ENCODE measurements around the gene SYT9. TPM values are rescaled to one million over a fixed set of nuclear protein-coding genes. Genes with fewer than 3 reads are reported as not detected.

SYT9 gene
- total and polyA plus RNA-seq, 10 of the 15 experiments (the other 5 are each of a cell fraction or from before 2014, with no cell fraction given) = 0.03 TPM; not detected in 9

- Histone ChIP-seq H3K4me2 (ENCODE audit: control insufficient read depth, insufficient read depth) (no peak overlapping the region), H3K4me1 (ENCODE audit: control insufficient read depth, insufficient read depth, low read length) (no peaks in the 10 kb centered on the region), H3K4me3 (no peak overlapping the region), H3K27me3 (replicated peaks in 1 of 2; ENCODE audit: control insufficient read depth in 2 of 2, insufficient read depth in 2 of 2, low read length in 1 of 2) (no peaks in the 10 kb centered on the region), H4K20me1 (ENCODE audit: control insufficient read depth, insufficient read depth) (no peaks in the 10 kb centered on the region), H3K79me2 (ENCODE audit: control insufficient read depth, insufficient read depth, low read length) (no peaks in the 10 kb centered on the region), H3K36me3 (ENCODE audit: control insufficient read depth in 2 of 2, insufficient read depth in 2 of 2, low read length in 1 of 2) (no peaks in the 10 kb centered on the region), H3K9ac (ENCODE audit: control insufficient read depth, insufficient read depth, low read length) (no peak overlapping the region), H3K9me3 (replicated peaks; ENCODE audit: control insufficient read depth, insufficient read depth, low read length) (no peaks in the 10 kb centered on the region), H2AFZ (ENCODE audit: control insufficient read depth, low read depth, low read length) (no peak overlapping the region), H3K27ac (ENCODE audit: control insufficient read depth, insufficient read depth) (no peak overlapping the region)
- TF ChIP-seq REST (IDR thresholded peaks at IDR 0.05; ENCODE audit: low read depth, low read length) (peak; percentile 59; the same call in 1 of the 2 replicates), FOXK2 (IDR thresholded peaks at IDR 0.05) (no peak)
- ChIA-PET SMC1A (ENCODE audit: uncharacterized antibody, unreplicated experiment) (no interaction called here), RAD21 (ENCODE audit: unreplicated experiment) (no interaction called here), CTCF (no interaction called here), POLR2A (no interaction called here)
- ATAC-seq (no peak), FAIRE-seq (no peak), DNase-seq (ENCODE audit: low read depth, low spot score) (no peak)
- intact Hi-C loops (cut with micrococcal nuclease; ENCODE audit: unreplicated experiment) (no loop called here), in situ Hi-C loops (cut with MboI) (no loop called here)
- no TSS peak for BruUV-seq (replicated peaks)
- WGBS (ENCODE audit: insufficient coverage, insufficient replicate concordance, low lambda C conversion rate, missing lambda C conversion rate) = 3% methylated on average over 2 of the region's 2 CpGs
Observed at GRCh38 chr11:7272373-7272772, 20.7 kb downstream of the SYT9 start.

DNA sequence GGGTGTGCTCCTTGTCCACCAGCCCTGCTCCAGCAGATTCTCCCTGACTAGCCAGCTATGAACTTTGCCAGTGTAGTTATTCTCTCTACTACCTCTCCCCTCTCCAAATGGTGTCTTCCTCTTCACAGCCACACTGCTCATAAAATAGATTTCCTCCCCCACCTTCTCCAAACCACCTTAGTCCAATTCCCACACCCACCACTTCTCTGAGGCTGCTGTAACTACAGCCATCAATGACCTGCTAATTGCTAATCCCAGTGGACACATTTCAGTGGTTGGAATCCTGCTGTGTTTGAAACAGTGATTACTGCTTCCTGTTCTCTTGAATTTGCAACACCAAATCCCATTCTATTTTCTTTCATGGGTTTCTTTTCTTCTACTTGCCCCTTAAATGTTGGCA is 23.4 kb downstream of the SYT9 start:
- no peaks in the 10 kb centered on the region for H3K36me3 ChIP-seq (ENCODE audit: control insufficient read depth in 2 of 2, insufficient read depth in 2 of 2, low read length in 1 of 2)
- no peak overlapping the region for H2AFZ ChIP-seq (ENCODE audit: control insufficient read depth, low read depth, low read length)
- no TSS peak for BruUV-seq (replicated peaks)
- H4K20me1 ChIP-seq (ENCODE audit: control insufficient read depth, insufficient read depth) = no peaks in the 10 kb centered on the region
- no peak overlapping the region for H3K4me3 ChIP-seq
- no peaks in the 10 kb centered on the region for H3K79me2 ChIP-seq (ENCODE audit: control insufficient read depth, insufficient read depth, low read length)
- H3K9me3 ChIP-seq (replicated peaks; ENCODE audit: control insufficient read depth, insufficient read depth, low read length) = no peaks in the 10 kb centered on the region
- ChIA-PET SMC1A (ENCODE audit: uncharacterized antibody, unreplicated experiment) (no interaction called here), POLR2A (no interaction called here), CTCF (no interaction called here), RAD21 (ENCODE audit: unreplicated experiment) (no interaction called here)
- no peak overlapping the region for H3K27ac ChIP-seq (ENCODE audit: control insufficient read depth, insufficient read depth)
- H3K4me1 ChIP-seq (ENCODE audit: control insufficient read depth, insufficient read depth, low read length) = no peaks in the 10 kb centered on the region
- FAIRE-seq (no peak), ATAC-seq (no peak), DNase-seq (ENCODE audit: low read depth, low spot score) (no peak)
- no peaks in the 10 kb centered on the region for H3K27me3 ChIP-seq (replicated peaks in 1 of 2; ENCODE audit: control insufficient read depth in 2 of 2, insufficient read depth in 2 of 2, low read length in 1 of 2)
- H3K4me2 ChIP-seq (ENCODE audit: control insufficient read depth, insufficient read depth) = no peak overlapping the region
- H3K9ac ChIP-seq (ENCODE audit: control insufficient read depth, insufficient read depth, low read length) = no peak overlapping the region
- in situ Hi-C loops (cut with MboI) = no loop called here
- intact Hi-C loops (cut with micrococcal nuclease; ENCODE audit: unreplicated experiment) = loop anchor here (5.0 kb wide), 1 partner anchor 178 kb away; no protein-coding TSS in a partner anchor
- TF ChIP-seq, protein P1, sequence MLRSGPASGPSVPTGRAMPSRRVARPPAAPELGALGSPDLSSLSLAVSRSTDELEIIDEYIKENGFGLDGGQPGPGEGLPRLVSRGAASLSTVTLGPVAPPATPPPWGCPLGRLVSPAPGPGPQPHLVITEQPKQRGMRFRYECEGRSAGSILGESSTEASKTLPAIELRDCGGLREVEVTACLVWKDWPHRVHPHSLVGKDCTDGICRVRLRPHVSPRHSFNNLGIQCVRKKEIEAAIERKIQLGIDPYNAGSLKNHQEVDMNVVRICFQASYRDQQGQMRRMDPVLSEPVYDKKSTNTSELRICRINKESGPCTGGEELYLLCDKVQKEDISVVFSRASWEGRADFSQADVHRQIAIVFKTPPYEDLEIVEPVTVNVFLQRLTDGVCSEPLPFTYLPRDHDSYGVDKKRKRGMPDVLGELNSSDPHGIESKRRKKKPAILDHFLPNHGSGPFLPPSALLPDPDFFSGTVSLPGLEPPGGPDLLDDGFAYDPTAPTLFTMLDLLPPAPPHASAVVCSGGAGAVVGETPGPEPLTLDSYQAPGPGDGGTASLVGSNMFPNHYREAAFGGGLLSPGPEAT (IDR thresholded peaks at IDR 0.05; ENCODE audit: low read depth) = no peak
- TF ChIP-seq WRNIP1 (IDR thresholded peaks at IDR 0.05; ENCODE audit: borderline replicate concordance, low read depth, low read length) (no peak), BMI1 (IDR thresholded peaks at IDR 0.05; ENCODE audit: borderline replicate concordance) (no peak), SREBF2 (IDR thresholded peaks at IDR 0.05; ENCODE audit: low read length) (no peak), SKIL (IDR thresholded peaks at IDR 0.05; ENCODE audit: low read depth, poor library complexity, severe bottlenecking) (no peak), SRF (IDR thresholded peaks at IDR 0.05; ENCODE audit: low read depth in 2 of 2, low read length in 2 of 2) (no peak), LARP7 (IDR thresholded peaks at IDR 0.05) (no peak)
- TF ChIP-seq, protein P2, sequence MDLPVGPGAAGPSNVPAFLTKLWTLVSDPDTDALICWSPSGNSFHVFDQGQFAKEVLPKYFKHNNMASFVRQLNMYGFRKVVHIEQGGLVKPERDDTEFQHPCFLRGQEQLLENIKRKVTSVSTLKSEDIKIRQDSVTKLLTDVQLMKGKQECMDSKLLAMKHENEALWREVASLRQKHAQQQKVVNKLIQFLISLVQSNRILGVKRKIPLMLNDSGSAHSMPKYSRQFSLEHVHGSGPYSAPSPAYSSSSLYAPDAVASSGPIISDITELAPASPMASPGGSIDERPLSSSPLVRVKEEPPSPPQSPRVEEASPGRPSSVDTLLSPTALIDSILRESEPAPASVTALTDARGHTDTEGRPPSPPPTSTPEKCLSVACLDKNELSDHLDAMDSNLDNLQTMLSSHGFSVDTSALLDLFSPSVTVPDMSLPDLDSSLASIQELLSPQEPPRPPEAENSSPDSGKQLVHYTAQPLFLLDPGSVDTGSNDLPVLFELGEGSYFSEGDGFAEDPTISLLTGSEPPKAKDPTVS (IDR thresholded peaks at IDR 0.05; ENCODE audit: low read depth, low read length) = no peak

All from GM12878 (cell line).